ENCODE data around the gene HOXC12.

- TF ChIP-seq, protein P1, sequence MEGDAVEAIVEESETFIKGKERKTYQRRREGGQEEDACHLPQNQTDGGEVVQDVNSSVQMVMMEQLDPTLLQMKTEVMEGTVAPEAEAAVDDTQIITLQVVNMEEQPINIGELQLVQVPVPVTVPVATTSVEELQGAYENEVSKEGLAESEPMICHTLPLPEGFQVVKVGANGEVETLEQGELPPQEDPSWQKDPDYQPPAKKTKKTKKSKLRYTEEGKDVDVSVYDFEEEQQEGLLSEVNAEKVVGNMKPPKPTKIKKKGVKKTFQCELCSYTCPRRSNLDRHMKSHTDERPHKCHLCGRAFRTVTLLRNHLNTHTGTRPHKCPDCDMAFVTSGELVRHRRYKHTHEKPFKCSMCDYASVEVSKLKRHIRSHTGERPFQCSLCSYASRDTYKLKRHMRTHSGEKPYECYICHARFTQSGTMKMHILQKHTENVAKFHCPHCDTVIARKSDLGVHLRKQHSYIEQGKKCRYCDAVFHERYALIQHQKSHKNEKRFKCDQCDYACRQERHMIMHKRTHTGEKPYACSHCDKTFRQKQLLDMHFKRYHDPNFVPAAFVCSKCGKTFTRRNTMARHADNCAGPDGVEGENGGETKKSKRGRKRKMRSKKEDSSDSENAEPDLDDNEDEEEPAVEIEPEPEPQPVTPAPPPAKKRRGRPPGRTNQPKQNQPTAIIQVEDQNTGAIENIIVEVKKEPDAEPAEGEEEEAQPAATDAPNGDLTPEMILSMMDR (tag by site-specific recombination; IDR thresholded peaks at IDR 0.05): no peak
- TF ChIP-seq REST (tag by site-specific recombination; IDR thresholded peaks at IDR 0.05): no peak
These were observed 20.9 kb downstream of the HOXC12 start for GRCh38 chr12:53975479-53976152.

All from HEK293 (cell line).